K562 (cell line): ENCODE results near the gene KIF14. TPM values are rescaled to one million over a fixed set of nuclear protein-coding genes. Genes with fewer than 3 reads are reported as not detected.
A peak's percentile ranks its signal among the peaks of the same experiment; 100 is the strongest.

ENCODE experiments used
- ARID1B ChIP-seq: fragments of 450-650 bp; IDR thresholded peaks from 2 replicates; pipeline ENCODE4 v1.6.1; 2016; ENCODE audit warnings: antibody characterized with exemption, mild to moderate bottlenecking, inconsistent platforms
- FOXK1 ChIP-seq: sonication (generic); formaldehyde crosslinking; IDR thresholded peaks from 2 replicates; pipeline ENCODE4 v1.8.0; 2022; ENCODE audit warnings: missing genetic modification reagents, mild to moderate bottlenecking, borderline replicate concordance
- GATA2 ChIP-seq: sonication (generic); formaldehyde crosslinking; IDR thresholded peaks from 2 replicates; pipeline ENCODE4 v1.4.0; 2020; ENCODE audit warnings: mild to moderate bottlenecking, missing genetic modification reagents
- HDAC2 ChIP-seq: fragments of 450-650 bp; IDR thresholded peaks from 2 replicates; pipeline ENCODE4 v1.6.1; 2016; ENCODE audit warnings: mild to moderate bottlenecking
- HMGN3 ChIP-seq: IDR thresholded peaks from 2 replicates; pipeline ENCODE4 v1.6.1; 2011; ENCODE audit warnings: borderline replicate concordance, low read depth, mild to moderate bottlenecking, mixed read lengths, low read length; ENCODE audit not compliant: insufficient read length; ENCODE audit errors: extremely low read depth
- KDM1A ChIP-seq, 2 experiments: fragments of 450-650 bp; IDR thresholded peaks; 2 replicates each; pipeline ENCODE4 v1.6.1; 2016; ENCODE audit warnings: mild to moderate bottlenecking in 2 of 2
- L3MBTL2 ChIP-seq: fragments of 450-650 bp; IDR thresholded peaks from 2 replicates; pipeline ENCODE4 v1.6.1; 2016; ENCODE audit warnings: mild to moderate bottlenecking, moderate library complexity
- MIER1 ChIP-seq: fragments of 450-650 bp; IDR thresholded peaks from 2 replicates; pipeline ENCODE4 v1.6.1; 2016; ENCODE audit warnings: antibody characterized with exemption, mild to moderate bottlenecking, low read depth
- NBN ChIP-seq: fragments of 450-650 bp; IDR thresholded peaks from 2 replicates; pipeline ENCODE4 v1.6.1; 2016; ENCODE audit warnings: low read depth, mild to moderate bottlenecking
- NCOA6 ChIP-seq: fragments of 450-650 bp; IDR thresholded peaks from 2 replicates; pipeline ENCODE4 v1.6.1; 2017; ENCODE audit warnings: mild to moderate bottlenecking
- OTX1 ChIP-seq: fragments of 450-650 bp; formaldehyde crosslinking; IDR thresholded peaks from 2 replicates; pipeline ENCODE4 v1.4.0; 2022; ENCODE audit warnings: mild to moderate bottlenecking
- RBM22 ChIP-seq: fragments of 200-400 bp; formaldehyde crosslinking; IDR thresholded peaks from 2 replicates; pipeline ENCODE4 v1.6.1; 2018; ENCODE audit warnings: low read length, low read depth; ENCODE audit not compliant: poor library complexity, severe bottlenecking
- XRCC5 ChIP-seq: fragments of 200-400 bp; formaldehyde crosslinking; IDR thresholded peaks from 2 replicates; pipeline ENCODE4 v1.6.1; 2017; ENCODE audit warnings: low read depth, mild to moderate bottlenecking, low read length
- ZNF174 ChIP-seq: fragments of 250-450 bp; sonication (Bioruptor Pico); IDR thresholded peaks from 2 replicates; pipeline ENCODE4 v1.4.0; 2020; ENCODE audit warnings: mild to moderate bottlenecking
- ZNF3 ChIP-seq: fragments of 250-450 bp; sonication (Bioruptor Pico); IDR thresholded peaks from 2 replicates; pipeline ENCODE4 v1.5.0; 2021; ENCODE audit warnings: mild to moderate bottlenecking, moderate library complexity
- polyA plus RNA-seq, 8 experiments: library from polyadenylated mRNA; depleted of rRNA in 4 of 8; stranded (reverse) in 5 of 8; unstranded in 3 of 8; fragments of >200 nt; fragmentation: Nextera tagmentation in 2 of 8; fragmentation: Illumina TruSeq in 1 of 8; extraction: Ambion mirVana in 2 of 8; extraction: Trizol in 1 of 8; gene quantifications; 2 replicates each; pipeline versions ENCODE4 v1.2.1 to v1.2.3, GENCODE V29; 2011 to 2014; ENCODE audit warnings: inconsistent platforms in 1 of 8, missing spikeins in 1 of 8
- total RNA-seq, 7 experiments: library from RNA; depleted of rRNA in 6 of 7; stranded (reverse); fragments of >200 nt in 6 of 7; fragmentation: Illumina TruSeq in 2 of 7; extraction: Trizol in 2 of 7; gene quantifications; 2 replicates each; pipeline versions ENCODE4 v1.2.1 to v1.2.3, GENCODE V29; 2011 to 2021; ENCODE audit warnings: low replicate concordance in 1 of 7
- TF ChIP-seq, protein P1 (sequence below): fragments of 200-800 bp; sonication (Bioruptor generic); IDR thresholded peaks from 2 replicates; pipeline ENCODE4 v1.6.1; 2016; ENCODE audit warnings: missing genetic modification characterization, missing compliant biosample characterization
- TF ChIP-seq, protein P2 (sequence below): fragments of 450-650 bp; IDR thresholded peaks from 2 replicates; pipeline ENCODE4 v1.6.1; 2016; ENCODE audit warnings: low read depth, mild to moderate bottlenecking, moderate library complexity
- TF ChIP-seq, protein P3 (sequence below): fragments of 450-650 bp; IDR thresholded peaks from 2 replicates; pipeline ENCODE4 v1.6.1; 2017; ENCODE audit warnings: antibody characterized with exemption, mild to moderate bottlenecking
- TF ChIP-seq, protein P4 (sequence below): fragments of 250-450 bp; sonication (Bioruptor Pico); IDR thresholded peaks from 2 replicates; pipeline ENCODE4 v1.8.0; 2021; ENCODE audit warnings: moderate library complexity, mild to moderate bottlenecking, inconsistent platforms
- TF ChIP-seq, protein P5 (sequence below): fragments of 250-450 bp; sonication (Bioruptor Pico); IDR thresholded peaks from 2 replicates; pipeline ENCODE4 v1.6.1; 2021; ENCODE audit warnings: mild to moderate bottlenecking

Gene KIF14
- total and polyA plus RNA-seq, 9 of the 15 experiments (the other 6 are each of a cell fraction or from before 2014, with no cell fraction given): 11.5 to 47.4 (median 29.0) TPM

DNA sequence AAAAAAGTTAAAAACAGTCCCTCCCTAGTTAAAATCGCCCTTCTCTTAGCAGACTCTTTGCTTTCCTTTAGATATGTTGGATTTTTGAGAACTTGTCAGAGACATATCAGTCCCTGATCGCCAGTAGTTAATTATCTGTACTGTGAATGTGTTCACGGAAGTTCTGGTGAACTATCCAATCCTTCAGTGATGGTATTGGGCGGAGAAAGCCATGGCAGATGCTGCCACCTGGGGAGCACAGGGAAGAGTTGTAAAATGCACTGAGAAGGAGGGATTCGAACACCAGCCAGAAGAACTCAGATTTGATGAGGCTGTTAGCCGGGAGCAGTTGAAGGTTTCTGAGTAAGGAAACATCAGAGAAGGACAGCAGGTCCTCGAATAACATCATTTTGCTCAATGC, 17.5 kb upstream of the KIF14 start (continued):
- TF ChIP-seq, protein P1, sequence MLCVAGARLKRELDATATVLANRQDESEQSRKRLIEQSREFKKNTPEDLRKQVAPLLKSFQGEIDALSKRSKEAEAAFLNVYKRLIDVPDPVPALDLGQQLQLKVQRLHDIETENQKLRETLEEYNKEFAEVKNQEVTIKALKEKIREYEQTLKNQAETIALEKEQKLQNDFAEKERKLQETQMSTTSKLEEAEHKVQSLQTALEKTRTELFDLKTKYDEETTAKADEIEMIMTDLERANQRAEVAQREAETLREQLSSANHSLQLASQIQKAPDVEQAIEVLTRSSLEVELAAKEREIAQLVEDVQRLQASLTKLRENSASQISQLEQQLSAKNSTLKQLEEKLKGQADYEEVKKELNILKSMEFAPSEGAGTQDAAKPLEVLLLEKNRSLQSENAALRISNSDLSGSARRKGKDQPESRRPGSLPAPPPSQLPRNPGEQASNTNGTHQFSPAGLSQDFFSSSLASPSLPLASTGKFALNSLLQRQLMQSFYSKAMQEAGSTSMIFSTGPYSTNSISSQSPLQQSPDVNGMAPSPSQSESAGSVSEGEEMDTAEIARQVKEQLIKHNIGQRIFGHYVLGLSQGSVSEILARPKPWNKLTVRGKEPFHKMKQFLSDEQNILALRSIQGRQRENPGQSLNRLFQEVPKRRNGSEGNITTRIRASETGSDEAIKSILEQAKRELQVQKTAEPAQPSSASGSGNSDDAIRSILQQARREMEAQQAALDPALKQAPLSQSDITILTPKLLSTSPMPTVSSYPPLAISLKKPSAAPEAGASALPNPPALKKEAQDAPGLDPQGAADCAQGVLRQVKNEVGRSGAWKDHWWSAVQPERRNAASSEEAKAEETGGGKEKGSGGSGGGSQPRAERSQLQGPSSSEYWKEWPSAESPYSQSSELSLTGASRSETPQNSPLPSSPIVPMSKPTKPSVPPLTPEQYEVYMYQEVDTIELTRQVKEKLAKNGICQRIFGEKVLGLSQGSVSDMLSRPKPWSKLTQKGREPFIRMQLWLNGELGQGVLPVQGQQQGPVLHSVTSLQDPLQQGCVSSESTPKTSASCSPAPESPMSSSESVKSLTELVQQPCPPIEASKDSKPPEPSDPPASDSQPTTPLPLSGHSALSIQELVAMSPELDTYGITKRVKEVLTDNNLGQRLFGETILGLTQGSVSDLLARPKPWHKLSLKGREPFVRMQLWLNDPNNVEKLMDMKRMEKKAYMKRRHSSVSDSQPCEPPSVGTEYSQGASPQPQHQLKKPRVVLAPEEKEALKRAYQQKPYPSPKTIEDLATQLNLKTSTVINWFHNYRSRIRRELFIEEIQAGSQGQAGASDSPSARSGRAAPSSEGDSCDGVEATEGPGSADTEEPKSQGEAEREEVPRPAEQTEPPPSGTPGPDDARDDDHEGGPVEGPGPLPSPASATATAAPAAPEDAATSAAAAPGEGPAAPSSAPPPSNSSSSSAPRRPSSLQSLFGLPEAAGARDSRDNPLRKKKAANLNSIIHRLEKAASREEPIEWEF: no peak
- TF ChIP-seq, protein P2, sequence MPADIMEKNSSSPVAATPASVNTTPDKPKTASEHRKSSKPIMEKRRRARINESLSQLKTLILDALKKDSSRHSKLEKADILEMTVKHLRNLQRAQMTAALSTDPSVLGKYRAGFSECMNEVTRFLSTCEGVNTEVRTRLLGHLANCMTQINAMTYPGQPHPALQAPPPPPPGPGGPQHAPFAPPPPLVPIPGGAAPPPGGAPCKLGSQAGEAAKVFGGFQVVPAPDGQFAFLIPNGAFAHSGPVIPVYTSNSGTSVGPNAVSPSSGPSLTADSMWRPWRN: no peak
- no peak for TF ChIP-seq OTX1 (CRISPR knock-in tag)
- no peak for TF ChIP-seq RBM22
- TF ChIP-seq L3MBTL2: peak; percentile 43
- TF ChIP-seq MIER1: no peak
- TF ChIP-seq KDM1A (IDR thresholded peaks at IDR 0.05): 0 out of 4 replicates have a peak, but pooled peaks of 1 of the 2 experiments have one; percentile 6
- 0 out of 2 replicates have a peak, but pooled peaks have one; percentile 21 for TF ChIP-seq ARID1B
- no peak for TF ChIP-seq ZNF174 (CRISPR knock-in tag)
- no peak for TF ChIP-seq HMGN3
- TF ChIP-seq NBN: no peak
- TF ChIP-seq, protein P3, sequence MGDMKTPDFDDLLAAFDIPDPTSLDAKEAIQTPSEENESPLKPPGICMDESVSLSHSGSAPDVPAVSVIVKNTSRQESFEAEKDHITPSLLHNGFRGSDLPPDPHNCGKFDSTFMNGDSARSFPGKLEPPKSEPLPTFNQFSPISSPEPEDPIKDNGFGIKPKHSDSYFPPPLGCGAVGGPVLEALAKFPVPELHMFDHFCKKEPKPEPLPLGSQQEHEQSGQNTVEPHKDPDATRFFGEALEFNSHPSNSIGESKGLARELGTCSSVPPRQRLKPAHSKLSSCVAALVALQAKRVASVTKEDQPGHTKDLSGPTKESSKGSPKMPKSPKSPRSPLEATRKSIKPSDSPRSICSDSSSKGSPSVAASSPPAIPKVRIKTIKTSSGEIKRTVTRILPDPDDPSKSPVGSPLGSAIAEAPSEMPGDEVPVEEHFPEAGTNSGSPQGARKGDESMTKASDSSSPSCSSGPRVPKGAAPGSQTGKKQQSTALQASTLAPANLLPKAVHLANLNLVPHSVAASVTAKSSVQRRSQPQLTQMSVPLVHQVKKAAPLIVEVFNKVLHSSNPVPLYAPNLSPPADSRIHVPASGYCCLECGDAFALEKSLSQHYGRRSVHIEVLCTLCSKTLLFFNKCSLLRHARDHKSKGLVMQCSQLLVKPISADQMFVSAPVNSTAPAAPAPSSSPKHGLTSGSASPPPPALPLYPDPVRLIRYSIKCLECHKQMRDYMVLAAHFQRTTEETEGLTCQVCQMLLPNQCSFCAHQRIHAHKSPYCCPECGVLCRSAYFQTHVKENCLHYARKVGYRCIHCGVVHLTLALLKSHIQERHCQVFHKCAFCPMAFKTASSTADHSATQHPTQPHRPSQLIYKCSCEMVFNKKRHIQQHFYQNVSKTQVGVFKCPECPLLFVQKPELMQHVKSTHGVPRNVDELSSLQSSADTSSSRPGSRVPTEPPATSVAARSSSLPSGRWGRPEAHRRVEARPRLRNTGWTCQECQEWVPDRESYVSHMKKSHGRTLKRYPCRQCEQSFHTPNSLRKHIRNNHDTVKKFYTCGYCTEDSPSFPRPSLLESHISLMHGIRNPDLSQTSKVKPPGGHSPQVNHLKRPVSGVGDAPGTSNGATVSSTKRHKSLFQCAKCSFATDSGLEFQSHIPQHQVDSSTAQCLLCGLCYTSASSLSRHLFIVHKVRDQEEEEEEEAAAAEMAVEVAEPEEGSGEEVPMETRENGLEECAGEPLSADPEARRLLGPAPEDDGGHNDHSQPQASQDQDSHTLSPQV: peak; percentile 53; the same call in 1 of the 2 replicates
- TF ChIP-seq FOXK1 (CRISPR knock-in tag): no peak
- no peak for TF ChIP-seq NCOA6
- TF ChIP-seq, protein P4, sequence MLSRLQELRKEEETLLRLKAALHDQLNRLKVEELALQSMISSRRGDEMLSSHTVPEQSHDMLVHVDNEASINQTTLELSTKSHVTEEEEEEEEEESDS (CRISPR knock-in tag): no peak
- TF ChIP-seq, protein P5, sequence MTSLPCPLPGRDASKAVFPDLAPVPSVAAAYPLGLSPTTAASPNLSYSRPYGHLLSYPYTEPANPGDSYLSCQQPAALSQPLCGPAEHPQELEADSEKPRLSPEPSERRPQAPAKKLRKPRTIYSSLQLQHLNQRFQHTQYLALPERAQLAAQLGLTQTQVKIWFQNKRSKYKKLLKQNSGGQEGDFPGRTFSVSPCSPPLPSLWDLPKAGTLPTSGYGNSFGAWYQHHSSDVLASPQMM (CRISPR knock-in tag): no peak
- TF ChIP-seq HDAC2: no peak
- TF ChIP-seq XRCC5: no peak
- no peak for TF ChIP-seq GATA2 (CRISPR knock-in tag)
- TF ChIP-seq ZNF3 (CRISPR knock-in tag): no peak
